Body of pancreas (tissue), 4 donors: ENCODE measurements around the gene CDH4. TPM values are rescaled to one million over a fixed set of nuclear protein-coding genes. Genes with fewer than 3 reads are reported as not detected.

Experiments used
- ATAC-seq: fragments of 150-250 bp; one replicate; pipeline ENCODE4 v1.9.1; 2016
- DNase-seq, 4 donors: peaks; one replicate each; pipeline ENCODE4 v3.0.0-alpha.2; 2019
- H3K27ac ChIP-seq, 4 donors: fragments of 200-600 bp; sonication (generic); 1 replicate in 3 of 4; 2 replicates in 1 of 4; pipeline versions ENCODE4 v1.5.1 to v1.6.1; 2016 to 2019; ENCODE audit warnings: mild to moderate bottlenecking in 1 of 4, mixed read lengths in 1 of 4, moderate library complexity in 1 of 4
- H3K27me3 ChIP-seq, 2 donors: fragments of 200-600 bp; sonication (generic); one replicate each; pipeline ENCODE4 v1.6.0; 2016; ENCODE audit warnings: mild to moderate bottlenecking in 1 of 2
- H3K36me3 ChIP-seq, 2 donors: fragments of 200-600 bp; sonication (generic); replicated peaks in 1 of 2; 2 replicates each; pipeline ENCODE4 v1.5.1; 2016; ENCODE audit warnings: low read depth in 2 of 2; ENCODE audit not compliant: insufficient read depth in 1 of 2
- H3K4me1 ChIP-seq: fragments of 200-600 bp; sonication (generic); one replicate; pipeline ENCODE4 v1.6.0; 2016
- H3K4me3 ChIP-seq, 2 donors: fragments of 200-600 bp; sonication (generic); 1 replicate in 1 of 2; 2 replicates in 1 of 2; pipeline ENCODE4 v1.5.1; 2016 to 2019
- H3K9me3 ChIP-seq, 3 donors: fragments of 200-600 bp; sonication (generic); 1 replicate in 2 of 3; 2 replicates in 1 of 3; pipeline ENCODE4 v1.5.1; 2016
- POLR2A ChIP-seq, 3 donors: fragments of 450-650 bp; IDR thresholded peaks; one replicate each; pipeline ENCODE4 v1.6.1; 2016; ENCODE audit warnings: antibody characterized with exemption in 3 of 3, mild to moderate bottlenecking in 2 of 3
- WGBS, 2 donors: methylation state at CpG; one replicate each; pipeline ENCODE4 v1.1.5; 2017; 5-methylcytosine and 5-hydroxymethylcytosine counted together
- intact Hi-C: fragments of 100-400 bp; cut with DNase I; formaldehyde crosslinking; loops from one replicate; pipeline ENCODE4 v1.15.1; 2023
- total RNA-seq, 2 donors: library from RNA; depleted of rRNA; stranded (reverse); fragments of >200 nt; gene quantifications; one replicate each; pipeline ENCODE4 v1.1.0, GENCODE V29; 2016
- TF ChIP-seq, protein P1 (sequence below), 7 experiments: fragments of 450-650 bp in 4 of 7; fragments of 200-600 bp in 3 of 7; sonication (generic) in 3 of 7; IDR thresholded peaks; one replicate each; pipeline ENCODE4 v1.5.1; 2016 to 2019; ENCODE audit warnings: antibody characterized with exemption in 7 of 7

Gene CDH4
- total RNA-seq, 2 donors from 2014 or later, result 0.33 to 0.52 TPM

DNA sequence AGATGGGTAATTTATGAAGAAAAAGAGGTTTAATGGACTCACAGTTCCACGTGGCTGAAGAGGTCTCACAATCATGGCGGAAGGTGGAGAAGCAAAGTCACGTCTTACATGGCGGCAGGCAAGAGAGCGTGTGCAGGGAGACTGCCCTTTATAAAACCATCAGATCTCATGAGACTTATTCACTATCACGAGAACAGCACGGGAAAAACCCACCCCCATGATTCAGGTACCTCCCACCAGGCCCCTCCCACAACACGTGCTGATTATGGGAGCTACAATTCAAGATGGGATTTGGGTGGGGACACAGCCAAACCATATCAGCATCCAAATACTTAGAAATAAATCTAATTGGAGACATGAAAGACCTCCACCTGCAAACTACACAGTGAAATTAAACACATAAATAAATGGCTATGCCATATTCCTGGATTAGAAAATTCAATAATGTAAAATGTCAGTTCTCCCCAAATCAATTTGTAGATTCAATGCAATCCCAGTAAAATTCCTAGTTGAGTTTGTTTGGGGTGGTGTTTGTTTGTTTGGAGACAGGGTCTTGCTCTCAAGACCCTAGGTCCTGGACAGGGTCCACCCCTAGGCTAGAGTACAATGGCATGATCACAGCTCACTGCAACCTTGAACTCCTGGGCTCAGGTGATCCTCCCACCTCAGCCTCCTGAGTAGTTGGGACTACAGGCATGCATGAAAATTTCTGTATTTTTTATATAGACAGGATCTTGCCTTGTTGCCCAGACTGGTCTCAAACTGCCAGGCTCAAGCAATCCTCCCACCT lies 712.0 kb downstream of the CDH4 start:
- H3K9me3 ChIP-seq, result no peaks in the 10 kb centered on the region
- DNase-seq, result no peak
- 89 to 93% methylated on average over 8 of the region's 8 CpGs for WGBS, 2 donors
- TF ChIP-seq, protein P1, sequence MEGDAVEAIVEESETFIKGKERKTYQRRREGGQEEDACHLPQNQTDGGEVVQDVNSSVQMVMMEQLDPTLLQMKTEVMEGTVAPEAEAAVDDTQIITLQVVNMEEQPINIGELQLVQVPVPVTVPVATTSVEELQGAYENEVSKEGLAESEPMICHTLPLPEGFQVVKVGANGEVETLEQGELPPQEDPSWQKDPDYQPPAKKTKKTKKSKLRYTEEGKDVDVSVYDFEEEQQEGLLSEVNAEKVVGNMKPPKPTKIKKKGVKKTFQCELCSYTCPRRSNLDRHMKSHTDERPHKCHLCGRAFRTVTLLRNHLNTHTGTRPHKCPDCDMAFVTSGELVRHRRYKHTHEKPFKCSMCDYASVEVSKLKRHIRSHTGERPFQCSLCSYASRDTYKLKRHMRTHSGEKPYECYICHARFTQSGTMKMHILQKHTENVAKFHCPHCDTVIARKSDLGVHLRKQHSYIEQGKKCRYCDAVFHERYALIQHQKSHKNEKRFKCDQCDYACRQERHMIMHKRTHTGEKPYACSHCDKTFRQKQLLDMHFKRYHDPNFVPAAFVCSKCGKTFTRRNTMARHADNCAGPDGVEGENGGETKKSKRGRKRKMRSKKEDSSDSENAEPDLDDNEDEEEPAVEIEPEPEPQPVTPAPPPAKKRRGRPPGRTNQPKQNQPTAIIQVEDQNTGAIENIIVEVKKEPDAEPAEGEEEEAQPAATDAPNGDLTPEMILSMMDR (IDR thresholded peaks at IDR 0.05), result no peak
- TF ChIP-seq POLR2A (IDR thresholded peaks at IDR 0.05), result no peak
- H3K27ac ChIP-seq, result no peak overlapping the region
- no peaks in the 10 kb centered on the region for H3K36me3 ChIP-seq
- H3K4me1 ChIP-seq, result peaks cover 4% of the 10 kb centered on the region
- no peak for ATAC-seq
- H3K27me3 ChIP-seq, result no peaks in the 10 kb centered on the region
- H3K4me3 ChIP-seq, result no peak overlapping the region
- intact Hi-C loops, result no loop called here

DNA sequence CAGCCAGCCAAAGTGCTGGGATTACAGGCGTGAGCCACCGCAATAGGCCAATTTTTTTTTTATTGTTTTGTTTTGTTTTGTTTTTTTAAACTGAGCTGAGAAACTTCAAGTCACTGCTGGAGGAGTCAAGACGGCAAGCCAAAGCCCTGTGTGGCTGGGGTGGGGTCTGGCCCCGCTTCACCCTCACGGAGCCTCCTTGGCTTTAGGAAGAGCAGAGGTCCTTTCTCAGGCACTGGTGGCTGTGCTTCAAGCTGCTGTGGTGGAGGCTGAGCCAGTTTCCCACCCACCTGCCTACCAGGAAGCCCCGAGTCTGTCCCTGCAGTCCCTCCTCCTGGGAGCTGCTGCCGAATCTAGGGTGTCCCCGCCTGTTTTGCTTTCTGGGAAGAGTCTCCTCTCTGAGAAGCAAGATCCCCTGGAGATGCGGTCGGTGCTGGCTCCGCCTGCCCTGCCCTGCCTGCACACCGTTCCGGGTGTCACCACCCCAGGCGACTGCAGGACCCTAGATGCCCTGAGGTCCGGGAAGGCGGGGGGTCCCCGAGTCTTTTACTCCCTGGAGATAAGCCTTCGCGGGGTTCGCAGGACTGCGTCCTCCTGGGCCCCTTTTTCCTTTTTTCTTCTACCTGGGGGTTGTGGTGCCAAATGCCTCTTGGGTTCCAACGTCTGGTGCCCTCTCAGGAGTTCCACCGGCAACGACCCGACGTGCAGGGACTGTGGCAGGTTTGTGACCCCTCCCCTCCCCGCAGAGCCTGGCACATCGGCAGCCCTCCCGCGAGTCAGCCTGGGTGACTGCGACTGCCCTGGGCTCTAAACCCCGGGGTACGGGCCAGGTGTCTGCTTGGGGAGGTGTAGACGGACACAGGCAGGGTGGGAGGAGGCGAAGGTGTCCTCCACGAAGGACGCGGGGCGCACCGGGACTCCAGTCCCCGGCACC lies 712.9 kb downstream of the CDH4 start:
- Histone ChIP-seq H3K36me3 (no peaks in the 10 kb centered on the region), H3K9me3 (no peaks in the 10 kb centered on the region), H3K4me3 (no peak overlapping the region), H3K27me3 (no peaks in the 10 kb centered on the region), H3K4me1 (peaks cover 4% of the 10 kb centered on the region), H3K27ac (no peak overlapping the region)
- no peak for TF ChIP-seq POLR2A (IDR thresholded peaks at IDR 0.05)
- TF ChIP-seq, protein P1 (IDR thresholded peaks at IDR 0.05), result no peak
- ATAC-seq, result no peak
- intact Hi-C loops, result no loop called here
- 50 to 53% methylated on average over 29 to 41 of the region's 41 CpGs for WGBS, 2 donors
- peak in 1 of 4 donors; percentile 3 for DNase-seq

DNA sequence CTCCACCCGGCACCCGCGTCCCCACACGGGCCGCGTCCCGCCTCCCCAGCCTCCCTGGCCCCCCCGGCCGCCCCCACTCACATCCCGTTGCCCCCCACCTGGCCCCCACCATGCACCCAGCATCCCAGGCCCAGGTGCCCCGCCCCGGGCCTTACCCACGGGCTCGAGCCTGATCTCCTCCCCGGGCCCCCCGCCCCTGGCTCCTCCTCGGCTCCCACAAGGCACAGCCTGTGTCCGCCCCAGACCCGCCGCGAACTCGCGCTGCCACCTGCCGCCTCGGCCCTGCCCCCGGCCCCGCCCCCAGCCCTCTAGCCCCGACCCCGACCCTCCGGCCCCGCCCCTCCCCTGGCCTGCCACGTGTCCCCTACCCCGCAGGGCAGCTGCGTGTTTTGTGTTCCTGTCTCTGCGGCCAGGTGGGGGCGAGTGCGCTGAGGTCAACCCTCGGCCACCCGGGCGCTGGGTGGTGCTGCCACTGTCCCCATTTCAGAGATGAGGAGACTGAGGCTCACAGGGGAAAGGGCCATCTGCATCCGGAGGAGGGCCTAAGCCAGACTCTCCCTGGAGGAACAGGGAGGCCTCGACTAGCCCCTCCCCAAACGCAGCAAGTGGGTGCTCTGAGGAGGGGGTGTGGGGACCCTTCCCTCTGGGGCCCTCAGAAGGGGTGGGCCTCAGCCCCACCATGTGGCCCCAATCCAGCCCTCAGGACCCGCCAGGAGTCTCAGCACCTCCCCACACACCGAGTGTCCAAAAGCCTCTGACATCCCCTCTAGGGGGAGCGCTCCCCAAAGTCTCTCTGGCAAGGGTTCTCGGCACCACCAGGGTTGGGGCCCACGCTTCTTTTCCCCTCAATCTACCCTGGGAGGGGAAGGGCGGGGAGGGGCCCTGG lies 713.8 kb downstream of the CDH4 start:
- H3K4me3 ChIP-seq, result no peak overlapping the region
- H3K27ac ChIP-seq, result no peak overlapping the region
- H3K4me1 ChIP-seq, result peaks cover 4% of the 10 kb centered on the region
- no peaks in the 10 kb centered on the region for H3K36me3 ChIP-seq
- no peak for TF ChIP-seq POLR2A (IDR thresholded peaks at IDR 0.05)
- TF ChIP-seq, protein P1 (IDR thresholded peaks at IDR 0.05), result no peak
- H3K27me3 ChIP-seq, result no peaks in the 10 kb centered on the region
- ATAC-seq (no peak), DNase-seq (peak in 1 of 4 donors; percentile 25)
- 25 to 70% methylated on average over 2 to 40 of the region's 49 CpGs for WGBS, 2 donors
- intact Hi-C loops, result no loop called here
- H3K9me3 ChIP-seq, result no peaks in the 10 kb centered on the region

DNA sequence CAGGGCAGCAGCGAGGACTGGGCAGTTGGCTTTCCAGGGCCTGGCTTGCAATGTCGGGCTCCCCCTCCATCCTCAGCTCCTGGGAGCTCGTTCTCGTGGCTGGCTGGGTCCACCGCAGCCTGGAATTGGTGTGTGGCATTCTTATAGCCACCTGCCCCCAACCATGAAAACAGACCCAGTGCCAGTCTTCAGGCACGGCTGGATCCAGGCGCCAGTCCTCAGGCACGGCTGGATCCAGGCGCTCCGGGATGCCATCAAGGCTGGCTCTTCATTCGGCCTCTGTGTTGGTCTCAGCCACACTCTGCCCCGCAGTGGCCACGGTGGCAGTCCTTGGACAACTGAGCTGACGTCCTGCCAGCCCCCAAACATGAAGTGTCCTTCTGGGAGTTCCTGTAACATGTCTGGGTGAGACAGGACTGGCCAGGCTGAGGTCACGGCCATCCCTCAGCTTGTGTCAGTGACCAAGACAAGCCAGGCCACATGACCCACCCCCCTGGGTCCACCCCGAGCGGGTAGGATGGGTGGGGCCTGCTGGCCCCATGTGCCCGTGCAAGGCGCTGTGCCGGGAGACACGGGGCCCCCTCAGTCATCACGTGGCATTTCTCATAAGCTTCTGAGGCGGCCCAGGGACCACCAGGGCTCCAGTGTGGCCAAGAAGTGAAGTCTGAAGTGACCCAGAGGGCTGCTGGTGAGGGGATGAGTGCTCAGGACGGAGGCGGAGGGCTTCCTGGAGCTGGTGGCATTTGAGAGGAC lies 714.6 kb downstream of the CDH4 start:
- no peak for DNase-seq
- H3K4me3 ChIP-seq, result no peak overlapping the region
- no peak for ATAC-seq
- WGBS, 2 donors, result 85 to 91% methylated on average over 11 to 25 of the region's 25 CpGs
- no peaks in the 10 kb centered on the region for H3K36me3 ChIP-seq
- peaks cover 4% of the 10 kb centered on the region for H3K4me1 ChIP-seq
- TF ChIP-seq, protein P1 (IDR thresholded peaks at IDR 0.05), result no peak
- no peak for TF ChIP-seq POLR2A (IDR thresholded peaks at IDR 0.05)
- intact Hi-C loops, result no loop called here
- no peaks in the 10 kb centered on the region for H3K9me3 ChIP-seq
- no peak overlapping the region for H3K27ac ChIP-seq
- no peaks in the 10 kb centered on the region for H3K27me3 ChIP-seq
